ENCODE data around the gene SRGAP3.

- TF ChIP-seq POLR2A (IDR thresholded peaks at IDR 0.05), result no peak
- TF ChIP-seq, protein P1, sequence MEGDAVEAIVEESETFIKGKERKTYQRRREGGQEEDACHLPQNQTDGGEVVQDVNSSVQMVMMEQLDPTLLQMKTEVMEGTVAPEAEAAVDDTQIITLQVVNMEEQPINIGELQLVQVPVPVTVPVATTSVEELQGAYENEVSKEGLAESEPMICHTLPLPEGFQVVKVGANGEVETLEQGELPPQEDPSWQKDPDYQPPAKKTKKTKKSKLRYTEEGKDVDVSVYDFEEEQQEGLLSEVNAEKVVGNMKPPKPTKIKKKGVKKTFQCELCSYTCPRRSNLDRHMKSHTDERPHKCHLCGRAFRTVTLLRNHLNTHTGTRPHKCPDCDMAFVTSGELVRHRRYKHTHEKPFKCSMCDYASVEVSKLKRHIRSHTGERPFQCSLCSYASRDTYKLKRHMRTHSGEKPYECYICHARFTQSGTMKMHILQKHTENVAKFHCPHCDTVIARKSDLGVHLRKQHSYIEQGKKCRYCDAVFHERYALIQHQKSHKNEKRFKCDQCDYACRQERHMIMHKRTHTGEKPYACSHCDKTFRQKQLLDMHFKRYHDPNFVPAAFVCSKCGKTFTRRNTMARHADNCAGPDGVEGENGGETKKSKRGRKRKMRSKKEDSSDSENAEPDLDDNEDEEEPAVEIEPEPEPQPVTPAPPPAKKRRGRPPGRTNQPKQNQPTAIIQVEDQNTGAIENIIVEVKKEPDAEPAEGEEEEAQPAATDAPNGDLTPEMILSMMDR (IDR thresholded peaks at IDR 0.05), result no peak
Observed at GRCh38 chr3:9158865-9159630, 90.4 kb downstream of the SRGAP3 start.
